H1 (cell line): ENCODE measurements around the gene GFOD1. TPM values are rescaled to one million over a fixed set of nuclear protein-coding genes. Genes with fewer than 3 reads are reported as not detected.

ENCODE experiments used
- CTCF ChIA-PET: fragments of 300-600 bp; sonication (Branson Sonifier 250); formaldehyde crosslinking; loops from one replicate; lab custom pipeline; 2021; ENCODE audit not compliant: partially characterized antibody; lab: Charles Lee
- POLR2A ChIA-PET: fragments of 300-600 bp; sonication (Branson Sonifier 250); formaldehyde crosslinking; loops from one replicate; lab custom pipeline; 2021; ENCODE audit warnings: inconsistent platforms; ENCODE audit not compliant: partially characterized antibody; lab: Charles Lee
- DNase-seq, 2 experiments: peaks; one replicate each; pipeline versions ENCODE4 v3.0.0 to v3.0.0-alpha.2; 2010 to 2022; ENCODE audit warnings: low spot score in 2 of 2, low read depth in 1 of 2, mixed read lengths in 1 of 2
- FAIRE-seq: peaks from 2 replicates; lab custom pipeline; 2011; peaks lifted over from hg19 to GRCh38; lab: Jason Lieb, UNC
- H2AFZ ChIP-seq: 2 replicates; pipeline ENCODE4 v1.8.1; 2012; ENCODE audit warnings: low read length, inconsistent platforms
- H2AK5ac ChIP-seq: 2 replicates; pipeline ENCODE4 v1.6.1; 2013; ENCODE audit warnings: low read depth, low read length
- H2BK120ac ChIP-seq: replicated peaks from 2 replicates; pipeline ENCODE3; 2013; ENCODE audit warnings: low read depth, low read length, inconsistent platforms
- H2BK12ac ChIP-seq: 2 replicates; pipeline ENCODE4 v1.6.1; 2013; ENCODE audit warnings: low read depth, low read length
- H2BK15ac ChIP-seq: 2 replicates; pipeline ENCODE4 v1.6.1; 2013; ENCODE audit warnings: low read length
- H2BK20ac ChIP-seq: 2 replicates; pipeline ENCODE4 v1.6.1; 2013; ENCODE audit warnings: low read length
- H2BK5ac ChIP-seq: 2 replicates; pipeline ENCODE4 v1.6.1; 2013; ENCODE audit warnings: low read depth, low read length
- H3K14ac ChIP-seq: 2 replicates; pipeline ENCODE4 v1.6.1; 2013; ENCODE audit warnings: inconsistent platforms; ENCODE audit not compliant: insufficient read length
- H3K18ac ChIP-seq: 2 replicates; pipeline ENCODE4 v1.6.1; 2013; ENCODE audit warnings: low read length; ENCODE audit errors: extremely low read depth
- H3K23ac ChIP-seq: 2 replicates; pipeline ENCODE4 v1.6.1; 2013; ENCODE audit warnings: inconsistent platforms; ENCODE audit not compliant: insufficient read length
- H3K23me2 ChIP-seq: 2 replicates; pipeline ENCODE4 v1.6.1; 2013; ENCODE audit warnings: low read depth, low read length
- H3K27ac ChIP-seq: 2 replicates; pipeline ENCODE4 v1.6.1; 2011; ENCODE audit warnings: low read depth, low read length, inconsistent platforms
- H3K27me3 ChIP-seq, 4 experiments: replicated peaks in 1 of 4; 1 replicate in 1 of 4; 2 replicates in 3 of 4; pipeline versions ENCODE4 v1.6.1 to v1.8.1; 2011 to 2013; ENCODE audit warnings: low read length in 3 of 4, mild to moderate bottlenecking in 3 of 4, inconsistent platforms in 2 of 4, mixed read lengths in 2 of 4, moderate library complexity in 1 of 4; ENCODE audit not compliant: control insufficient read depth in 3 of 4, insufficient read depth in 3 of 4; ENCODE audit errors: extremely low read depth in 1 of 4
- H3K36me3 ChIP-seq, 4 experiments: 2 replicates each; pipeline versions ENCODE4 v1.6.1 to v1.8.1; 2011 to 2013; ENCODE audit warnings: mild to moderate bottlenecking in 4 of 4, low read length in 3 of 4, moderate library complexity in 2 of 4, control low read depth in 1 of 4, inconsistent platforms in 1 of 4; ENCODE audit not compliant: insufficient read depth in 4 of 4, control insufficient read depth in 2 of 4
- H3K4ac ChIP-seq: replicated peaks from 2 replicates; pipeline ENCODE3; 2013; ENCODE audit warnings: low read length, low read depth, mixed read lengths, inconsistent platforms; ENCODE audit not compliant: insufficient read length
- H3K4me1 ChIP-seq, 4 experiments: replicated peaks in 1 of 4; 1 replicate in 1 of 4; 2 replicates in 3 of 4; pipeline versions ENCODE4 v1.6.1 to v1.8.1; 2011 to 2013; ENCODE audit warnings: low read length in 3 of 4, inconsistent platforms in 2 of 4, mixed read lengths in 1 of 4; ENCODE audit not compliant: insufficient read depth in 4 of 4, control insufficient read depth in 3 of 4
- H3K4me2 ChIP-seq, 2 experiments: 2 replicates each; pipeline versions ENCODE4 v1.6.1 to v1.8.1; 2011 to 2013; ENCODE audit warnings: low read depth in 2 of 2, low read length in 2 of 2, control low read depth in 1 of 2, inconsistent platforms in 1 of 2, mild to moderate bottlenecking in 1 of 2; ENCODE audit not compliant: insufficient read depth in 1 of 2
- H3K4me3 ChIP-seq, 4 experiments: fragments of 200-600, 300-600 bp in 1 of 4; sonication (generic), shearing (Covaris generic), sonication (Bioruptor Twin) in 1 of 4; 2 replicates each; pipeline versions ENCODE4 v1.5.1 to v1.8.1; 2011 to 2016; ENCODE audit warnings: low read length in 4 of 4, low read depth in 3 of 4, control low read depth in 2 of 4, inconsistent platforms in 2 of 4, mild to moderate bottlenecking in 2 of 4, mixed read lengths in 1 of 4, moderate library complexity in 1 of 4; ENCODE audit not compliant: insufficient read depth in 2 of 4; ENCODE audit errors: extremely low read depth in 1 of 4
- H3K56ac ChIP-seq: replicated peaks from 2 replicates; pipeline ENCODE3; 2013; ENCODE audit warnings: low read depth, mild to moderate bottlenecking, mixed read lengths, low read length, inconsistent platforms; ENCODE audit not compliant: insufficient read length
- H3K79me1 ChIP-seq: 2 replicates; pipeline ENCODE4 v1.6.1; 2013; ENCODE audit warnings: low read depth, low read length, control low read depth
- H3K79me2 ChIP-seq, 2 experiments: 2 replicates each; pipeline versions ENCODE4 v1.6.1 to v1.8.1; 2012 to 2013; ENCODE audit warnings: low read length in 2 of 2, mild to moderate bottlenecking in 2 of 2, inconsistent platforms in 1 of 2; ENCODE audit not compliant: insufficient read depth in 2 of 2, control insufficient read depth in 1 of 2
- H3K9ac ChIP-seq, 4 experiments: replicated peaks in 1 of 4; 1 replicate in 1 of 4; 2 replicates in 3 of 4; pipeline versions ENCODE4 v1.6.1 to v1.8.1; 2011 to 2013; ENCODE audit warnings: low read depth in 3 of 4, low read length in 3 of 4, control low read depth in 2 of 4, mild to moderate bottlenecking in 2 of 4, moderate library complexity in 2 of 4, inconsistent platforms in 1 of 4; ENCODE audit errors: extremely low read depth in 1 of 4
- H3K9me3 ChIP-seq, 2 experiments: 2 replicates each; pipeline versions ENCODE4 v1.6.1 to v1.8.1; 2012 to 2013; ENCODE audit warnings: mild to moderate bottlenecking in 2 of 2, moderate library complexity in 2 of 2, control low read depth in 1 of 2, inconsistent platforms in 1 of 2, low read depth in 1 of 2, low read length in 1 of 2, mixed read lengths in 1 of 2; ENCODE audit not compliant: insufficient read depth in 2 of 2
- H4K20me1 ChIP-seq, 2 experiments: replicated peaks in 1 of 2; 2 replicates each; pipeline versions ENCODE3 to v1.8.1; 2011 to 2013; ENCODE audit warnings: inconsistent platforms in 2 of 2, low read length in 2 of 2, mild to moderate bottlenecking in 1 of 2; ENCODE audit not compliant: insufficient read depth in 2 of 2, control insufficient read depth in 1 of 2
- H4K5ac ChIP-seq: 2 replicates; pipeline ENCODE4 v1.6.1; 2013; ENCODE audit warnings: low read length, low read depth, mixed read lengths, inconsistent platforms; ENCODE audit not compliant: insufficient read length
- H4K8ac ChIP-seq: 2 replicates; pipeline ENCODE4 v1.8.0; 2013; ENCODE audit warnings: mild to moderate bottlenecking, moderate library complexity, low read length, inconsistent platforms; ENCODE audit not compliant: insufficient read depth; ENCODE audit errors: extremely low read depth
- H4K91ac ChIP-seq: replicated peaks from 2 replicates; pipeline ENCODE3; 2013; ENCODE audit warnings: low read length, mixed read lengths, inconsistent platforms; ENCODE audit not compliant: insufficient read length
- EZH2 ChIP-seq: fragments of 200-600 bp; sonication (generic); IDR thresholded peaks from 2 replicates; pipeline ENCODE4 v1.7.1; 2012; ENCODE audit warnings: low read depth, mild to moderate bottlenecking, moderate library complexity, low read length, inconsistent platforms; ENCODE audit not compliant: severe bottlenecking
- GABPA ChIP-seq: IDR thresholded peaks from 2 replicates; pipeline ENCODE4 v1.6.1; 2011; ENCODE audit warnings: mild to moderate bottlenecking, low read length, moderate library complexity, borderline replicate concordance; ENCODE audit not compliant: insufficient read depth
- KDM4A ChIP-seq: IDR thresholded peaks from one replicate; pipeline ENCODE4 v1.7.1; 2012; ENCODE audit warnings: low read depth, mild to moderate bottlenecking, moderate library complexity, low read length, inconsistent platforms; ENCODE audit not compliant: severe bottlenecking
- RNF2 ChIP-seq: fragments of 200-900, 300-1000 bp; sonication (generic); IDR thresholded peaks from 2 replicates; pipeline ENCODE4 v1.7.1; 2016; ENCODE audit warnings: borderline replicate concordance, low read depth, mild to moderate bottlenecking, antibody characterized with exemption, low read length; ENCODE audit not compliant: poor library complexity, severe bottlenecking; ENCODE audit errors: missing control alignments
- SIX5 ChIP-seq: IDR thresholded peaks from 2 replicates; pipeline ENCODE4 v1.6.1; 2011; ENCODE audit warnings: mild to moderate bottlenecking, low read depth, low read length
- SRF ChIP-seq: IDR thresholded peaks from 2 replicates; pipeline ENCODE4 v1.6.1; 2011; ENCODE audit warnings: mild to moderate bottlenecking, low read depth, low read length, moderate library complexity
- TCF12 ChIP-seq: IDR thresholded peaks from 2 replicates; pipeline ENCODE4 v1.6.1; 2011; ENCODE audit warnings: low read depth, mild to moderate bottlenecking, low read length
- TEAD4 ChIP-seq: IDR thresholded peaks from 2 replicates; pipeline ENCODE4 v1.6.1; 2012; ENCODE audit warnings: low read depth, low read length, inconsistent platforms, mixed read lengths
- WGBS, 2 experiments: shearing (Covaris generic) in 1 of 2; methylation state at CpG; one replicate each; pipeline versions ENCODE4 v1.1.6 to v1.1.7; 2013 to 2015; ENCODE audit warnings: low lambda C conversion rate in 2 of 2, mixed read lengths in 2 of 2, inconsistent platforms in 1 of 2, low coverage in 1 of 2, missing lambda C conversion rate in 1 of 2; ENCODE audit not compliant: insufficient replicate concordance in 2 of 2, insufficient coverage in 1 of 2, insufficient read length in 1 of 2; ENCODE audit errors: extremely low coverage in 1 of 2, missing lambda C conversion rate in 1 of 2; 5-methylcytosine and 5-hydroxymethylcytosine counted together
- polyA plus RNA-seq, 7 experiments: library from polyadenylated mRNA; depleted of rRNA in 3 of 7; stranded (reverse) in 5 of 7; unstranded in 2 of 7; fragments of >200 nt in 5 of 7; fragments of 200-250 nt in 2 of 7; gene quantifications; 1 replicate in 5 of 7; 2 replicates in 1 of 7; 4 replicates in 1 of 7; pipeline versions ENCODE4 v1.2.1 to v1.2.3, GENCODE V29; 2011 to 2013; ENCODE audit warnings: missing spikeins in 2 of 7, mixed read lengths in 2 of 7
- total RNA-seq: library from RNA; stranded (reverse); fragmentation: NEBNext Ultra II Directional; extraction: Animal tissue kit (Norgen Biotek cat#: 25700); gene quantifications from 2 replicates; pipeline ENCODE4 v1.2.1, GENCODE V29; 2021

The GFOD1 gene
- total and polyA plus RNA-seq, 2 of the 8 experiments (the other 6 are each of a cell fraction or from before 2014, with no cell fraction given) = 2.5 to 8.8 TPM

GRCh38 chr6:13535306-13535705 is 47.9 kb upstream of the GFOD1 start:
- Histone ChIP-seq H4K5ac (no peak overlapping the region), H2AK5ac (no peak overlapping the region), H3K79me2 (no peaks in the 10 kb centered on the region), H3K9ac (no peak overlapping the region), H4K20me1 (no peaks in the 10 kb centered on the region), H3K23me2 (no peaks in the 10 kb centered on the region), H3K27me3 (no peaks in the 10 kb centered on the region), H4K91ac (no peak overlapping the region), H3K79me1 (no peaks in the 10 kb centered on the region), H3K27ac (no peak overlapping the region), H3K23ac (no peak overlapping the region), H3K4me2 (no peak overlapping the region), H2BK20ac (no peak overlapping the region), H2BK15ac (no peak overlapping the region), H3K4me1 (peaks cover 5 to 12% (median 10%) of the 10 kb centered on the region in 4 experiments), H3K4me3 (no peak overlapping the region), H3K4ac (no peak overlapping the region), H2BK5ac (no peak overlapping the region), H3K9me3 (no peaks in the 10 kb centered on the region), H3K18ac (no peak overlapping the region), H3K14ac (no peak overlapping the region), H3K56ac (no peak overlapping the region), H2BK12ac (no peak overlapping the region), H2BK120ac (no peak overlapping the region), H4K8ac (no peak overlapping the region), H2AFZ (no peak overlapping the region), H3K36me3 (no peaks in the 10 kb centered on the region)
- FAIRE-seq (no peak), DNase-seq (no peak)
- 97% methylated on average over 3 of the region's 3 CpGs; no CpG with 5 or more reads in 1 of the 2 experiments for WGBS, 2 experiments
- POLR2A ChIA-PET = interaction anchor here (0.6 to 1.7 kb wide), 5 partner anchors 39 to 116 kb away, joined by 3 to 6 read pairs (median 4); partner anchors contain the start of gene GFOD1
- CTCF ChIA-PET = interaction anchor here (0.6 to 2.2 kb wide), 7 partner anchors 23 to 417 kb away, joined by 3 to 9 read pairs (median 3); no protein-coding TSS in a partner anchor
- TF ChIP-seq RNF2 (no peak), SIX5 (no peak), TCF12 (no peak), TEAD4 (0 out of 2 replicates have a peak, but pooled peaks have one; percentile 24), SRF (no peak), EZH2 (no peak), KDM4A (no peak), GABPA (no peak)
